Transverse colon (tissue), 4 donors: ENCODE data around the gene PTPRN2. TPM values are rescaled to one million over a fixed set of nuclear protein-coding genes. Genes with fewer than 3 reads are reported as not detected.

ENCODE experiments used
- DNase-seq: peaks from one replicate; pipeline ENCODE4 v3.0.0-alpha.2; 2019
- H3K27ac ChIP-seq, 4 donors: fragments of 200-600 bp; sonication (generic); 2 replicates each; pipeline ENCODE4 v1.5.1; 2016 to 2018; ENCODE audit warnings: inconsistent platforms in 4 of 4
- H3K27me3 ChIP-seq: fragments of 200-600 bp; sonication (generic); 2 replicates; pipeline ENCODE4 v1.5.1; 2017; ENCODE audit warnings: inconsistent platforms
- H3K36me3 ChIP-seq, 4 donors: fragments of 200-600 bp; sonication (generic); 2 replicates each; pipeline ENCODE4 v1.5.1; 2017 to 2019; ENCODE audit warnings: inconsistent platforms in 4 of 4
- H3K4me1 ChIP-seq, 4 donors: fragments of 200-600 bp; sonication (generic); 2 replicates each; pipeline ENCODE4 v1.5.1; 2017 to 2020; ENCODE audit warnings: inconsistent platforms in 4 of 4
- H3K4me3 ChIP-seq, 4 donors: fragments of 200-600 bp; sonication (generic); 1 replicate in 1 of 4; 2 replicates in 3 of 4; pipeline versions ENCODE4 v1.5.1 to v1.6.1; 2017 to 2019; ENCODE audit warnings: inconsistent platforms in 4 of 4
- H3K9me3 ChIP-seq, 2 donors: fragments of 200-600 bp; sonication (generic); 2 replicates each; pipeline ENCODE4 v1.5.1; 2017 to 2019; ENCODE audit warnings: inconsistent platforms in 2 of 2
- EP300 ChIP-seq: sonication (generic); formaldehyde crosslinking; IDR thresholded peaks from one replicate; pipeline ENCODE4 v1.6.1; 2017; ENCODE audit warnings: antibody characterized with exemption, low read depth
- POLR2A ChIP-seq: fragments of 450-650 bp; IDR thresholded peaks from one replicate; pipeline ENCODE4 v1.6.1; 2016; ENCODE audit warnings: antibody characterized with exemption, mild to moderate bottlenecking, moderate library complexity
- POLR2AphosphoS5 ChIP-seq, 3 donors: sonication (generic); formaldehyde crosslinking; IDR thresholded peaks; one replicate each; pipeline ENCODE4 v1.6.1; 2016; ENCODE audit warnings: antibody characterized with exemption in 3 of 3
- WGBS, 2 donors: methylation state at CpG; one replicate each; pipeline ENCODE4 v1.1.5; 2018; ENCODE audit warnings: low coverage in 1 of 2; 5-methylcytosine and 5-hydroxymethylcytosine counted together
- in situ Hi-C, 4 donors: fragments of 200-750 bp; cut with MboI; loops; one replicate each; pipeline versions ENCODE4 v1.15.0 to v1.15.1; 2017; ENCODE audit warnings: low sequenced_read_pairs in 3 of 4, low pct_ligation_motif_present in 1 of 4, low pct_unique_long_range_greater_than_20kb in 1 of 4
- intact Hi-C: fragments of 100-400 bp; cut with DNase I; formaldehyde crosslinking; loops from one replicate; pipeline ENCODE4 v1.15.1; 2023; ENCODE audit warnings: low total_unique reads
- total RNA-seq, 4 donors: library from RNA; depleted of rRNA; stranded (reverse); fragments of >200 nt; gene quantifications; one replicate each; pipeline ENCODE4 v1.1.0, GENCODE V29; 2016
- TF ChIP-seq, protein P1 (sequence below), 5 experiments: fragments of 200-600 bp in 3 of 5; fragments of 450-650 bp in 2 of 5; sonication (generic) in 3 of 5; IDR thresholded peaks; 1 replicate in 2 of 5; 2 replicates in 3 of 5; pipeline ENCODE4 v1.5.1; 2016 to 2017; ENCODE audit warnings: antibody characterized with exemption in 5 of 5, inconsistent platforms in 3 of 5, mild to moderate bottlenecking in 2 of 5, moderate library complexity in 1 of 5

Gene PTPRN2
- total RNA-seq, 4 donors from 2014 or later: 15.4 to 31.1 (median 21.8) TPM

GRCh38 chr7:158025686-158026600 lies 561.7 kb downstream of the PTPRN2 start:
- Histone ChIP-seq H3K9me3 (no peaks in the 10 kb centered on the region), H3K4me3 (no peak overlapping the region), H3K36me3 (no peaks in the 10 kb centered on the region), H3K4me1 (peaks cover 0 to 4% (median 1%) of the 10 kb centered on the region in 4 donors), H3K27ac (no peak overlapping the region), H3K27me3 (no peaks in the 10 kb centered on the region)
- 85 to 87% methylated on average over 19 to 30 of the region's 30 CpGs for WGBS, 2 donors
- DNase-seq: no peak
- intact Hi-C loops: no loop called here
- in situ Hi-C loops: no loop called here
- TF ChIP-seq, protein P1, sequence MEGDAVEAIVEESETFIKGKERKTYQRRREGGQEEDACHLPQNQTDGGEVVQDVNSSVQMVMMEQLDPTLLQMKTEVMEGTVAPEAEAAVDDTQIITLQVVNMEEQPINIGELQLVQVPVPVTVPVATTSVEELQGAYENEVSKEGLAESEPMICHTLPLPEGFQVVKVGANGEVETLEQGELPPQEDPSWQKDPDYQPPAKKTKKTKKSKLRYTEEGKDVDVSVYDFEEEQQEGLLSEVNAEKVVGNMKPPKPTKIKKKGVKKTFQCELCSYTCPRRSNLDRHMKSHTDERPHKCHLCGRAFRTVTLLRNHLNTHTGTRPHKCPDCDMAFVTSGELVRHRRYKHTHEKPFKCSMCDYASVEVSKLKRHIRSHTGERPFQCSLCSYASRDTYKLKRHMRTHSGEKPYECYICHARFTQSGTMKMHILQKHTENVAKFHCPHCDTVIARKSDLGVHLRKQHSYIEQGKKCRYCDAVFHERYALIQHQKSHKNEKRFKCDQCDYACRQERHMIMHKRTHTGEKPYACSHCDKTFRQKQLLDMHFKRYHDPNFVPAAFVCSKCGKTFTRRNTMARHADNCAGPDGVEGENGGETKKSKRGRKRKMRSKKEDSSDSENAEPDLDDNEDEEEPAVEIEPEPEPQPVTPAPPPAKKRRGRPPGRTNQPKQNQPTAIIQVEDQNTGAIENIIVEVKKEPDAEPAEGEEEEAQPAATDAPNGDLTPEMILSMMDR (IDR thresholded peaks at IDR 0.05): no peak
- TF ChIP-seq POLR2AphosphoS5 (IDR thresholded peaks at IDR 0.05): no peak

GRCh38 chr7:158024881-158025280 lies 562.7 kb downstream of the PTPRN2 start:
- 64 to 83% methylated on average over 3 to 5 of the region's 5 CpGs for WGBS, 2 donors
- H3K36me3 ChIP-seq: no peaks in the 10 kb centered on the region
- H3K27ac ChIP-seq: no peak overlapping the region
- in situ Hi-C loops (no loop called here), intact Hi-C loops (loop anchor here (1.0 kb wide), 1 partner anchor 55 kb away; no protein-coding TSS in a partner anchor)
- TF ChIP-seq POLR2A (no peak), EP300 (no peak), POLR2AphosphoS5 (IDR thresholded peaks at IDR 0.05) (no peak)
- TF ChIP-seq, protein P1 (IDR thresholded peaks at IDR 0.05): no peak
- no peaks in the 10 kb centered on the region for H3K27me3 ChIP-seq
- no peaks in the 10 kb centered on the region for H3K9me3 ChIP-seq
- no peak overlapping the region for H3K4me3 ChIP-seq
- H3K4me1 ChIP-seq: peaks cover 0 to 4% (median 1%) of the 10 kb centered on the region in 4 donors
- no peak for DNase-seq

- intact Hi-C loops: loop anchor here (1.0 kb wide), 1 partner anchor 54 kb away; no protein-coding TSS in a partner anchor
- TF ChIP-seq POLR2A: no peak
- TF ChIP-seq POLR2AphosphoS5 (IDR thresholded peaks at IDR 0.05): no peak
- no peak for TF ChIP-seq EP300
- TF ChIP-seq, protein P1 (IDR thresholded peaks at IDR 0.05): no peak
- H3K9me3 ChIP-seq: no peaks in the 10 kb centered on the region
- H3K4me1 ChIP-seq: peaks cover 0 to 4% (median 1%) of the 10 kb centered on the region in 4 donors
- no peaks in the 10 kb centered on the region for H3K36me3 ChIP-seq
- WGBS, 2 donors: 81 to 90% methylated on average over 4 to 6 of the region's 6 CpGs
- in situ Hi-C loops: no loop called here
- no peak overlapping the region for H3K4me3 ChIP-seq
- no peak overlapping the region for H3K27ac ChIP-seq
- H3K27me3 ChIP-seq: no peaks in the 10 kb centered on the region
- DNase-seq: no peak
These were observed 563.3 kb downstream of the PTPRN2 start for GRCh38 chr7:158024351-158024715.

- H3K4me1 ChIP-seq: peaks cover 0 to 4% (median 1%) of the 10 kb centered on the region in 4 donors
- in situ Hi-C loops (no loop called here), intact Hi-C loops (loop anchor here (1.0 kb wide), 1 partner anchor 54 kb away; no protein-coding TSS in a partner anchor)
- 80 to 87% methylated on average over 2 to 7 of the region's 7 CpGs for WGBS, 2 donors
- no peaks in the 10 kb centered on the region for H3K36me3 ChIP-seq
- no peak for TF ChIP-seq EP300
- no peak for TF ChIP-seq POLR2AphosphoS5 (IDR thresholded peaks at IDR 0.05)
- no peak for TF ChIP-seq POLR2A
- TF ChIP-seq, protein P1 (IDR thresholded peaks at IDR 0.05): no peak
- H3K4me3 ChIP-seq: no peak overlapping the region
- H3K27me3 ChIP-seq: no peaks in the 10 kb centered on the region
- no peak overlapping the region for H3K27ac ChIP-seq
- no peaks in the 10 kb centered on the region for H3K9me3 ChIP-seq
- no peak for DNase-seq
These were observed 563.8 kb downstream of the PTPRN2 start for GRCh38 chr7:158023681-158024350.
